ENCODE data around the gene TPP1.

The TPP1 gene

GRCh38 chr11:6619004-6619745, at the start of gene TPP1:
TSS of gene TPP1 (minus strand) at chr11:6619422. CDS start at chr11:6619400, 22 bp downstream.
- DNase-seq (ENCODE audit: low read depth, low spot score), result peak; percentile 83

- DNase-seq (ENCODE audit: low read depth, low spot score), result peak; percentile 16
Measured at GRCh38 chr11:6667733-6668374, 48.6 kb upstream of the TPP1 start.

- DNase-seq (ENCODE audit: low read depth, low spot score), result no peak
Measured at GRCh38 chr11:6666302-6667183, 47.3 kb upstream of the TPP1 start.

GRCh38 chr11:6664551-6664950, 45.3 kb upstream of the TPP1 start:
- no peak for DNase-seq (ENCODE audit: low read depth, low spot score)

- DNase-seq (ENCODE audit: low read depth, low spot score), result no peak
Measured at GRCh38 chr11:6663794-6664469, 44.7 kb upstream of the TPP1 start.

GRCh38 chr11:6660712-6661111, 41.5 kb upstream of the TPP1 start:
- no peak for DNase-seq (ENCODE audit: low read depth, low spot score)

GRCh38 chr11:6658647-6659046, 39.4 kb upstream of the TPP1 start:
- no peak for DNase-seq (ENCODE audit: low read depth, low spot score)

- no peak for DNase-seq (ENCODE audit: low read depth, low spot score)
Measured at GRCh38 chr11:6657346-6657745, 38.1 kb upstream of the TPP1 start.

GRCh38 chr11:6656936-6657335, 37.7 kb upstream of the TPP1 start:
- no peak for DNase-seq (ENCODE audit: low read depth, low spot score)

GRCh38 chr11:6656584-6656915, 37.3 kb upstream of the TPP1 start:
- DNase-seq (ENCODE audit: low read depth, low spot score), result no peak

GRCh38 chr11:6655790-6656583, 36.8 kb upstream of the TPP1 start, which contains the start of gene DCHS1:
TSS of gene DCHS1 (minus strand) at chr11:6655809. CDS start at chr11:6641613, 14,196 bp downstream.
- DNase-seq (ENCODE audit: low read depth, low spot score), result no peak

GRCh38 chr11:6655020-6655789, 36.0 kb upstream of the TPP1 start:
- DNase-seq (ENCODE audit: low read depth, low spot score), result no peak

GRCh38 chr11:6654281-6655019, 35.2 kb upstream of the TPP1 start:
- no peak for DNase-seq (ENCODE audit: low read depth, low spot score)

- no peak for DNase-seq (ENCODE audit: low read depth, low spot score)
Measured at GRCh38 chr11:6653656-6654055, 34.4 kb upstream of the TPP1 start.

GRCh38 chr11:6653097-6653496, 33.9 kb upstream of the TPP1 start:
- no peak for DNase-seq (ENCODE audit: low read depth, low spot score)

GRCh38 chr11:6652182-6652581, 33.0 kb upstream of the TPP1 start:
- no peak for DNase-seq (ENCODE audit: low read depth, low spot score)

- DNase-seq (ENCODE audit: low read depth, low spot score), result no peak
Measured at GRCh38 chr11:6650980-6651379, 31.8 kb upstream of the TPP1 start.

- DNase-seq (ENCODE audit: low read depth, low spot score), result no peak
Measured at GRCh38 chr11:6650104-6650503, 30.9 kb upstream of the TPP1 start.

GRCh38 chr11:6648501-6648900, 29.3 kb upstream of the TPP1 start:
- DNase-seq (ENCODE audit: low read depth, low spot score), result no peak

All from brain pericyte (primary cell).